Pancreas (tissue), 10 donors: Measurements from ENCODE around the gene GNAQ. TPM values are rescaled to one million over a fixed set of nuclear protein-coding genes. Genes with fewer than 3 reads are reported as not detected.

Experiments used
- ATAC-seq, 4 donors: fragments of 200-7000 bp; cut with Tn5 transposase; one replicate each; pipeline versions ENCODE4 v1.8.0 to v1.9.1; 2020; ENCODE audit warnings: mild to moderate bottlenecking in 4 of 4, moderate library complexity in 4 of 4
- DNase-seq, 6 donors: peaks; one replicate each; pipeline ENCODE4 v3.0.0-alpha.2; 2020
- FAIRE-seq: peaks from 2 replicates; lab custom pipeline; 2012; peaks lifted over from hg19 to GRCh38; lab: Jason Lieb, UNC
- H3K27ac ChIP-seq, 4 donors: fragments of 200-600 bp; sonication (generic); 1 replicate in 3 of 4; 2 replicates in 1 of 4; pipeline versions ENCODE4 v1.5.0 to v1.8.0; 2020
- H3K27me3 ChIP-seq, 4 donors: fragments of 200-600 bp; one replicate each; pipeline ENCODE4 v1.8.0; 2021
- H3K36me3 ChIP-seq, 3 donors: fragments of 200-600 bp; sonication (generic) in 1 of 3; one replicate each; pipeline versions ENCODE4 v1.5.0 to v1.8.0; 2020 to 2021
- H3K4me1 ChIP-seq, 3 donors: fragments of 200-600 bp; one replicate each; pipeline ENCODE4 v1.8.0; 2021
- H3K4me3 ChIP-seq, 4 donors: fragments of 200-600 bp; sonication (generic) in 2 of 4; one replicate each; pipeline versions ENCODE4 v1.5.0 to v1.8.0; 2020 to 2021
- H3K9me3 ChIP-seq, 4 donors: fragments of 200-600 bp; one replicate each; pipeline ENCODE4 v1.8.0; 2021
- WGBS, 2 donors: extraction: QIAGEN DNeasy Blood & Tissue Kit; methylation state at CpG; one replicate each; pipeline ENCODE4 v1.1.7; 2013; 5-methylcytosine and 5-hydroxymethylcytosine counted together
- intact Hi-C, 3 donors: fragments of 100-400 bp; cut with DNase I; formaldehyde crosslinking; loops; one replicate each; pipeline versions ENCODE4 v1.11.1 to v1.14.2; 2022
- polyA plus RNA-seq, 2 donors: library from polyadenylated mRNA; stranded (reverse); fragments of 200-250 nt; gene quantifications; one replicate each; pipeline ENCODE4 v1.2.3, GENCODE V29; 2013
- total RNA-seq, 6 donors: library from RNA; stranded (reverse); fragmentation: NEBNext Ultra II Directional in 4 of 6; extraction: Animal tissue kit (Norgen Biotek cat#: 25700) in 4 of 6; gene quantifications; one replicate each; pipeline versions ENCODE4 v1.2.1 to v1.2.4, GENCODE V29; 2021 to 2023
- TF ChIP-seq, protein P1 (sequence below), 4 donors: fragments of 200-600 bp; sonication (generic) in 3 of 4; IDR thresholded peaks; one replicate each; pipeline versions ENCODE4 v1.5.0 to v1.8.0; 2021; ENCODE audit warnings: antibody characterized with exemption in 4 of 4
- donor health status: healthy with polysubstance abuse.
- donor health status: DM: no; HTN: no; CAD: no; lungs with moderate emphysema.
- donor health status: DM: no; HTN: no; CAD: no.
- donor health status: control.
- donor health status: control.
- donor health status: Bipolar disorder and iron deficiency.
- donor health status: DM: yes; HTN: yes; CAD: no.
- donor health status: DM: no; HTN: no; CAD: no.
- donor health status: DM: no; HTN: no; CAD: no.
- donor health status: DM: yes; HTN: yes; CAD: no.

Gene GNAQ
- total and polyA plus RNA-seq, 8 donors, result 6.7 to 33.8 (median 18.2) TPM

DNA sequence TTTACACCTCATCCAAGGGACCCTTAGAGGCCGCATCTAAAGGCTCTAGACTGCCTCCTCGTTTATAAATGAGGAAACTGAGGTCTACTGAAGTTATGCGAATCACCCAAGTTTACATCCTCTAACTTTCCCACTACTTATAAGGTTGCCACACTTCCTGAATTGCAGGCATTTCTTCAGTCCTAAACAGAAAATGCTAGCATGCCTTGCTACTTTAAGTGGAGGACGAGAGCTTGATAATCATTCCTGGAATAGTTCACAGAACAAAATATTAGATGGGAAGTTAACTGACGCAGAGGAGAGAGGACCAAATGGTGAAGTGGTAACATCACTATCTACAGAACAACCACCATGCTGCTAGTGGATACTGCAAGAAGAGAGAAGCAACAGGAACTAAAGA, 85.8 kb downstream of the GNAQ start:
- Histone ChIP-seq H3K27ac (no peak overlapping the region), H3K4me1 (peaks cover 19 to 47% (median 27%) of the 10 kb centered on the region in 3 donors), H3K36me3 (no peaks in the 10 kb centered on the region), H3K27me3 (no peaks in the 10 kb centered on the region), H3K4me3 (no peak overlapping the region), H3K9me3 (no peaks in the 10 kb centered on the region)
- TF ChIP-seq, protein P1, sequence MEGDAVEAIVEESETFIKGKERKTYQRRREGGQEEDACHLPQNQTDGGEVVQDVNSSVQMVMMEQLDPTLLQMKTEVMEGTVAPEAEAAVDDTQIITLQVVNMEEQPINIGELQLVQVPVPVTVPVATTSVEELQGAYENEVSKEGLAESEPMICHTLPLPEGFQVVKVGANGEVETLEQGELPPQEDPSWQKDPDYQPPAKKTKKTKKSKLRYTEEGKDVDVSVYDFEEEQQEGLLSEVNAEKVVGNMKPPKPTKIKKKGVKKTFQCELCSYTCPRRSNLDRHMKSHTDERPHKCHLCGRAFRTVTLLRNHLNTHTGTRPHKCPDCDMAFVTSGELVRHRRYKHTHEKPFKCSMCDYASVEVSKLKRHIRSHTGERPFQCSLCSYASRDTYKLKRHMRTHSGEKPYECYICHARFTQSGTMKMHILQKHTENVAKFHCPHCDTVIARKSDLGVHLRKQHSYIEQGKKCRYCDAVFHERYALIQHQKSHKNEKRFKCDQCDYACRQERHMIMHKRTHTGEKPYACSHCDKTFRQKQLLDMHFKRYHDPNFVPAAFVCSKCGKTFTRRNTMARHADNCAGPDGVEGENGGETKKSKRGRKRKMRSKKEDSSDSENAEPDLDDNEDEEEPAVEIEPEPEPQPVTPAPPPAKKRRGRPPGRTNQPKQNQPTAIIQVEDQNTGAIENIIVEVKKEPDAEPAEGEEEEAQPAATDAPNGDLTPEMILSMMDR (IDR thresholded peaks at IDR 0.05), result no peak
- intact Hi-C loops, result loop anchor here in 1 of 3 donors (10.0 kb wide), 1 partner anchor 59 kb away; no protein-coding TSS in a partner anchor
- WGBS, 2 donors, result 71 to 79% methylated on average over 5 of the region's 5 CpGs
- peak in 3 of 4 donors; percentile 9 to 40 (median 38) for ATAC-seq
- FAIRE-seq, result no peak
- no peak for DNase-seq

DNA sequence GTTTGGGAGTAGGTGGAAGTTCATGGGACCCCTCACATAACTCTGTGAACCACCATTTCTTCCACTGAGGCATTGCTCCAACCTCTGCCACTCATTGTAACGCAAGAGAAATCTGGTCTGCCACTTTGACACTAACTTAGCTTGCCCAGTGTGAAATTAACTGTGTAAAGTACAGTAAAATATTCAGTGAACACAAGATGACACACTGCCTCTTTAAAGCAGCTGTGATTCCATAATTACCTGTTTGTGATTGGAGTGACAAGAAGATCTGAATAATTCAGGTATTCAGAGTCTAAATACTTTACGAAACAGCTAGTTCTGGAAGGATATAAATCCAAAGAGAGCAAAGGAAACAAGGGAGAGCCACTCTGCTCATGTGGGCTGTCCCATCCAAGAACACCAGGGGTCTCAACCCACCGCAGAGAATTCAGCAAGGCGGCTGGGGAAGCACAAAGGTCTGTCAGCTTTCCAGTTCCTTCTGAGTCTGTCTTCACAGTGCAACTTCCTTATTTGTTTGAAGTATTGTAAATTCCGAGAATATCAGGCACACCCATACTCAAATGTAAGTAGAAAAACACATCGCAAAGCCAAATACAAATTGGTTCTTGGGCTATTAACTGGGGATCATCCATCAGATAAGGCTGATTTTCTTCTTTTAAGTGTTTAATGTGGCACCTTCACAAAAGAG, 86.9 kb downstream of the GNAQ start:
- TF ChIP-seq, protein P1 (IDR thresholded peaks at IDR 0.05), result no peak

DNA sequence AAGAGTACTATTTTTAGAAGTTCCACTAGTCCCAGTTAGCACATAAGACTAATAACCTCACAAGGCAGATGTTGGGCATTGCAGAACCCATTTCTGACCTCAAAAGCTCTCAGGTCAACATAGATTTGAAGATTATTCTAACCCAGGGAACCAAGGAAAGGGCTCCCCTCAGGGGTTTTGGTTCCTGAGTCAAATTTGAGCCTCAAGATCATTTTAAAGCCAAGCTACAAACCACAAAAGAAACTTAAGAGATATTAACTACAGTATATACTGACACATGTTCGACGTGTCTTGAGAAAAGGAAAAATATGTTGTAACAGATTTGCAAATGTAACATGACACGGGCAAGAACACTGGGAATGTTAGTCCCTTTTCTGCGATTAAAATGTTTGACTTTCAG, 88.6 kb downstream of the GNAQ start:
- Histone ChIP-seq H3K27me3 (no peaks in the 10 kb centered on the region), H3K4me1 (peaks cover 19 to 42% (median 27%) of the 10 kb centered on the region in 3 donors), H3K36me3 (no peaks in the 10 kb centered on the region), H3K9me3 (no peaks in the 10 kb centered on the region), H3K4me3 (no peak overlapping the region), H3K27ac (no peak overlapping the region)
- ATAC-seq, result peak in 1 of 4 donors; percentile 43
- TF ChIP-seq, protein P1 (IDR thresholded peaks at IDR 0.05), result no peak
- no peak for DNase-seq
- intact Hi-C loops, result loop anchor here in 1 of 3 donors (10.0 kb wide), 1 partner anchor 62 kb away; no protein-coding TSS in a partner anchor
- FAIRE-seq, result no peak
- WGBS, 2 donors, result 65 to 72% methylated on average over 4 of the region's 4 CpGs

More for the DNA sequence above, 86.9 kb downstream of the GNAQ start:
- Histone ChIP-seq H3K4me1 (peaks cover 19 to 40% (median 27%) of the 10 kb centered on the region in 3 donors), H3K27me3 (no peaks in the 10 kb centered on the region), H3K36me3 (no peaks in the 10 kb centered on the region), H3K4me3 (no peak overlapping the region), H3K27ac (peak overlapping the region in 1 of 4 donors; percentile 17), H3K9me3 (no peaks in the 10 kb centered on the region)
- 66 to 69% methylated on average over 6 of the region's 6 CpGs for WGBS, 2 donors
- intact Hi-C loops, result loop anchor here in 1 of 3 donors (10.0 kb wide), 1 partner anchor 60 kb away; no protein-coding TSS in a partner anchor
- FAIRE-seq, result no peak
- no peak for DNase-seq
- ATAC-seq, result peak in 3 of 4 donors; percentile 33 to 56 (median 41)

DNA sequence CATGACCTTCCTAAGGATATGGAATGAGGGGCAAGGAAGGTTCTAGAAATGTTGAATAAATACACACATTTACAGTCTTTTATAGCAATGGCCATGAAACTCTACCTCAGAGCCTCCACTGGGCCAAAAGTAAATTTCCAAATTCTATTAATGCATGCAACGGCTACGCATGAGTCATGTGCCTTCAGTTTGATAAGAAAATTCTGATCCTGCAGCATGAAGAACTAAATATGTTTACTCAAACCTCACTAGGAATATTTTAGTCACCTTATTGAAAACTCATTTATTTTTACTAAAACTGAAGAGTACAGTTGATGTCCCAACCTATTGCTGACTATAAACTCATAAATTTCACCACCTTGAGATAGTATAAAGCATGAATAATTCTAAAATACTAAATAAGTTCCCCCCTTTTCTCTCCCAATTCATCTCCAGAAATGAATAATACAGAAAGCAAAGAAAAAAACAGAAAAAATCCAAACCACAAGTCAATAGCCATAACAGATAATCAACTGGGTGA, 92.4 kb downstream of the GNAQ start:
- FAIRE-seq (peak; percentile 59), ATAC-seq (peak in 2 of 4 donors; percentile 42 to 65), DNase-seq (no peak)
- TF ChIP-seq, protein P1 (IDR thresholded peaks at IDR 0.05), result no peak
- Histone ChIP-seq H3K27me3 (no peaks in the 10 kb centered on the region), H3K4me3 (no peak overlapping the region), H3K27ac (no peak overlapping the region), H3K36me3 (no peaks in the 10 kb centered on the region), H3K4me1 (peaks cover 0 to 10% (median 6%) of the 10 kb centered on the region in 3 donors), H3K9me3 (no peaks in the 10 kb centered on the region)
- intact Hi-C loops, result no loop called here
- WGBS, 2 donors, result 13 to 20% methylated on average over 2 of the region's 2 CpGs
